Parathyroid adenoma (tissue), 2 donors: Measurements from ENCODE around the gene CPNE5.
A peak's percentile ranks its signal among the peaks of the same experiment; 100 is the strongest.

ENCODE experiments used
- H2AFZ ChIP-seq: fragments of 300-600 bp; sonication (generic); one replicate; pipeline ENCODE4 v1.7.0; 2017; ENCODE audit warnings: antibody characterized with exemption, mild to moderate bottlenecking
- H3K27ac ChIP-seq: fragments of 300-600 bp; sonication (generic); one replicate; pipeline ENCODE4 v1.7.0; 2017
- H3K27me3 ChIP-seq: fragments of 300-600 bp; sonication (generic); one replicate; pipeline ENCODE4 v1.7.0; 2017; ENCODE audit warnings: low read length; ENCODE audit not compliant: control insufficient read depth, insufficient read depth
- H3K36me3 ChIP-seq: fragments of 300-600 bp; sonication (generic); one replicate; pipeline ENCODE4 v1.7.0; 2017; ENCODE audit warnings: low read length; ENCODE audit not compliant: control insufficient read depth, insufficient read depth
- H3K4me1 ChIP-seq: fragments of 300-600 bp; sonication (generic); one replicate; pipeline ENCODE4 v1.7.0; 2017; ENCODE audit warnings: control low read depth
- H3K4me2 ChIP-seq: fragments of 300-600 bp; sonication (generic); one replicate; pipeline ENCODE4 v1.7.0; 2017; ENCODE audit warnings: low read length
- H3K4me3 ChIP-seq: fragments of 300-600 bp; sonication (generic); one replicate; pipeline ENCODE4 v1.7.0; 2017; ENCODE audit warnings: low read depth, low read length
- H3K79me2 ChIP-seq: fragments of 300-600 bp; sonication (generic); one replicate; pipeline ENCODE4 v1.7.0; 2017; ENCODE audit warnings: control low read depth
- H3K9ac ChIP-seq: fragments of 300-600 bp; sonication (generic); one replicate; pipeline ENCODE4 v1.7.0; 2017; ENCODE audit warnings: mild to moderate bottlenecking
- H3K9me3 ChIP-seq: fragments of 300-600 bp; sonication (generic); one replicate; pipeline ENCODE4 v1.7.0; 2017; ENCODE audit warnings: low read length; ENCODE audit not compliant: control insufficient read depth
- CTCF ChIP-seq: fragments of 300-600 bp; sonication (generic); IDR thresholded peaks from one replicate; pipeline ENCODE4 v1.7.0; 2017; ENCODE audit warnings: antibody characterized with exemption, mild to moderate bottlenecking
- donor health status: primary hyperparathyroidism.

The CPNE5 gene

GRCh38 chr6:36839749-36840431, 646 bp upstream of the CPNE5 start:
- Histone ChIP-seq H3K79me2 (no peaks in the 10 kb centered on the region), H3K27ac (no peak overlapping the region), H3K4me2 (peak overlapping the region; percentile 77), H2AFZ (peak overlapping the region; percentile 68), H3K27me3 (no peaks in the 10 kb centered on the region), H3K9ac (no peak overlapping the region), H3K36me3 (no peaks in the 10 kb centered on the region), H3K9me3 (no peaks in the 10 kb centered on the region), H3K4me3 (peak overlapping the region; percentile 40), H3K4me1 (peaks cover 9% of the 10 kb centered on the region)
- peak; percentile 15 for TF ChIP-seq CTCF

GRCh38 chr6:36837686-36838085, 1.6 kb downstream of the CPNE5 start:
- Histone ChIP-seq H3K79me2 (no peaks in the 10 kb centered on the region), H3K27ac (no peak overlapping the region), H2AFZ (no peak overlapping the region), H3K9ac (no peak overlapping the region), H3K4me1 (peaks cover 9% of the 10 kb centered on the region), H3K27me3 (no peaks in the 10 kb centered on the region), H3K4me3 (no peak overlapping the region), H3K9me3 (no peaks in the 10 kb centered on the region), H3K4me2 (no peak overlapping the region), H3K36me3 (no peaks in the 10 kb centered on the region)
- no peak for TF ChIP-seq CTCF

- Histone ChIP-seq H3K36me3 (no peaks in the 10 kb centered on the region), H3K4me1 (peaks cover 9% of the 10 kb centered on the region), H3K27me3 (no peaks in the 10 kb centered on the region), H3K27ac (no peak overlapping the region), H3K4me3 (no peak overlapping the region), H3K79me2 (no peaks in the 10 kb centered on the region), H3K4me2 (no peak overlapping the region), H3K9me3 (no peaks in the 10 kb centered on the region), H2AFZ (no peak overlapping the region), H3K9ac (no peak overlapping the region)
- no peak for TF ChIP-seq CTCF
These were observed 2.3 kb downstream of the CPNE5 start for GRCh38 chr6:36837022-36837339.

GRCh38 chr6:36836111-36837021, 2.9 kb downstream of the CPNE5 start:
- no peaks in the 10 kb centered on the region for H3K79me2 ChIP-seq
- H3K36me3 ChIP-seq = no peaks in the 10 kb centered on the region
- H2AFZ ChIP-seq = no peak overlapping the region
- H3K4me2 ChIP-seq = no peak overlapping the region
- H3K27ac ChIP-seq = no peak overlapping the region
- TF ChIP-seq CTCF = no peak
- peaks cover 9% of the 10 kb centered on the region for H3K4me1 ChIP-seq
- H3K4me3 ChIP-seq = no peak overlapping the region
- no peaks in the 10 kb centered on the region for H3K9me3 ChIP-seq
- H3K27me3 ChIP-seq = no peaks in the 10 kb centered on the region
- no peak overlapping the region for H3K9ac ChIP-seq
